SU-DHL-6 (cell line): ENCODE data around the gene DMD.
A peak's percentile ranks its signal among the peaks of the same experiment; 100 is the strongest.

Source experiments
- H2AFZ ChIP-seq: fragments of 200-600 bp; sonication (generic); 2 replicates; pipeline ENCODE4 v1.6.1; 2014; ENCODE audit warnings: low read depth, mild to moderate bottlenecking, moderate library complexity, mixed read lengths, antibody characterized with exemption, low read length; ENCODE audit not compliant: severe bottlenecking
- H3F3A ChIP-seq: fragments of 200-600 bp; shearing (Covaris generic); 2 replicates; pipeline ENCODE4 v1.6.0; 2016; ENCODE audit warnings: antibody characterized with exemption, mild to moderate bottlenecking; ENCODE audit not compliant: insufficient read depth
- H3K27ac ChIP-seq: fragments of 200-600 bp; sonication (generic); 2 replicates; pipeline ENCODE4 v1.5.1; 2016; ENCODE audit warnings: low read depth, mild to moderate bottlenecking, low read length, moderate library complexity, mixed read lengths
- H3K27me3 ChIP-seq: fragments of 200-600 bp; sonication (generic), shearing (Covaris generic); 2 replicates; pipeline ENCODE4 v1.6.0; 2014; ENCODE audit warnings: mild to moderate bottlenecking, low read length
- H3K36me3 ChIP-seq: fragments of 200-600 bp; sonication (generic); 2 replicates; pipeline ENCODE4 v1.6.1; 2014; ENCODE audit warnings: mild to moderate bottlenecking, low read length, mixed read lengths
- H3K4me2 ChIP-seq: fragments of 300-600, 200-600 bp; shearing (Covaris generic), sonication (generic); 2 replicates; pipeline ENCODE4 v1.6.0; 2014; ENCODE audit warnings: low read length, low read depth, mild to moderate bottlenecking; ENCODE audit not compliant: poor library complexity, severe bottlenecking
- H3K4me3 ChIP-seq: fragments of 200-600 bp; sonication (generic); 2 replicates; pipeline ENCODE4 v1.5.1; 2014; ENCODE audit warnings: antibody characterized with exemption, low read length, mild to moderate bottlenecking, mixed read lengths; ENCODE audit not compliant: insufficient read depth, poor library complexity, severe bottlenecking
- H3K79me2 ChIP-seq: fragments of 200-600 bp; sonication (generic); 2 replicates; pipeline ENCODE4 v1.6.1; 2014; ENCODE audit warnings: mild to moderate bottlenecking, low read length, moderate library complexity; ENCODE audit not compliant: insufficient read depth
- H3K9ac ChIP-seq: fragments of 200-600 bp; sonication (generic); 2 replicates; pipeline ENCODE4 v1.7.0; 2014; ENCODE audit warnings: mild to moderate bottlenecking, low read length
- H3K9me2 ChIP-seq: fragments of 200-600 bp; sonication (generic); replicated peaks from 2 replicates; pipeline ENCODE4 v1.6.1; 2014; ENCODE audit warnings: low read length; ENCODE audit not compliant: insufficient read depth
- H3K9me3 ChIP-seq: fragments of 200-600 bp; sonication (generic); 2 replicates; pipeline ENCODE4 v1.6.1; 2014; ENCODE audit warnings: low read length, mixed read lengths; ENCODE audit not compliant: insufficient read depth
- H4K20me1 ChIP-seq: fragments of 200-600 bp; sonication (generic); 2 replicates; pipeline ENCODE4 v1.6.1; 2014; ENCODE audit warnings: low read depth, mild to moderate bottlenecking, antibody characterized with exemption, low read length, moderate library complexity, mixed read lengths
- EZH2phosphoT487 ChIP-seq: fragments of 200-600 bp; sonication (generic), shearing (Covaris generic); conservative IDR thresholded peaks from 2 replicates; pipeline ENCODE4 v1.6.1; 2018; ENCODE audit warnings: mild to moderate bottlenecking, antibody characterized with exemption, low read length, moderate library complexity, mixed read lengths
- TF ChIP-seq, protein P1 (sequence below): fragments of 200-600 bp; sonication (generic); IDR thresholded peaks from one replicate; pipeline ENCODE4 v1.5.1; 2017; ENCODE audit warnings: antibody characterized with exemption, mild to moderate bottlenecking, low read length, moderate library complexity; ENCODE audit not compliant: insufficient read depth, poor library complexity, severe bottlenecking

DMD gene

DNA sequence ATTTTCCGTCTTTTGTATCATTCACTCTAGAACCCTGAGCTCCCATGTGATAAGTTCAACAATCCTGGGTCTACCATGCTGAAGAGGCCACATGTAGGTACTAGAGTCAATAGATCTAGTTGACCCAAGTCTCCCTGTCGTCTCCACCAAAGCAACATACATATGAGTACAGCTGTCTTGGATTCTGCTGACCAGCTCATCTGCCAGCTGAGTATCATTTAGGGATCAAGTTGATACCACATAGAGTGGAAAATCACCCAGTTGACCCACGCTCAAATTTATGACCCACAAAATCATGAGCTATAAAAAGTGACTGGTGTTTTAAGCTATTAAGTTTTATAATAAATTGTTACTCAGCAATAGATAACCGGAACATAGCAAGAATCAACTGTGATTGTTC lies 61.8 kb downstream of the DMD start:
- H3K4me2 ChIP-seq = no peak overlapping the region
- no peaks in the 10 kb centered on the region for H3K27me3 ChIP-seq
- no peaks in the 10 kb centered on the region for H3K9me2 ChIP-seq

DNA sequence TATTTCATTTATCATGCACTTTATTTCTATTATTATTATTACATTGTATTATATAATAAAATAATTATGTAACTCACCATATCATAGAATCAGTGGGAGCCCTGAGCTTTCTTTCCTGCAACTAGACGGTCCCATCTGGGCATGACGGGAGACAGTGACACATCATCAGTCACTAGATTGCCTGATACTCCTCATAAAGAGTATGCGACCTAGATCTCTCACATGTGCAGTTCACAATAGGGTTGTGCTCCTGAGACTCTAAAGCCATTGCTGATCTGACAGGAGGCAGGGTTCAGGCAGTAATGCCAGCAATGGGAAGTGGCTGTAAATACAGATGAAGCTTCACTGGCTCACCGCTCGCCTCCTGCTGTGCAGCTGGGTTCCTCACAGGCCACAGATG lies 62.3 kb downstream of the DMD start:
- H3F3A ChIP-seq = peaks cover 9% of the 10 kb centered on the region; the same call in 1 of the 2 replicates
- no peak overlapping the region for H2AFZ ChIP-seq
- H4K20me1 ChIP-seq = no peaks in the 10 kb centered on the region
- H3K4me2 ChIP-seq = no peak overlapping the region
- no peaks in the 10 kb centered on the region for H3K27me3 ChIP-seq
- H3K27ac ChIP-seq = no peak overlapping the region
- no peak overlapping the region for H3K4me3 ChIP-seq
- no peaks in the 10 kb centered on the region for H3K79me2 ChIP-seq
- H3K36me3 ChIP-seq = no peaks in the 10 kb centered on the region
- no peak overlapping the region for H3K9ac ChIP-seq
- no peaks in the 10 kb centered on the region for H3K9me2 ChIP-seq
- no peaks in the 10 kb centered on the region for H3K9me3 ChIP-seq
- no peak for TF ChIP-seq EZH2phosphoT487

More for the DNA sequence above, 61.8 kb downstream of the DMD start:
- no peak overlapping the region for H3K4me3 ChIP-seq
- no peaks in the 10 kb centered on the region for H3K9me3 ChIP-seq
- H3F3A ChIP-seq = peaks cover 6% of the 10 kb centered on the region; the same call in 1 of the 2 replicates
- no peak overlapping the region for H3K27ac ChIP-seq
- no peaks in the 10 kb centered on the region for H4K20me1 ChIP-seq
- no peaks in the 10 kb centered on the region for H3K36me3 ChIP-seq
- no peak overlapping the region for H2AFZ ChIP-seq
- no peak overlapping the region for H3K9ac ChIP-seq
- no peaks in the 10 kb centered on the region for H3K79me2 ChIP-seq
- TF ChIP-seq, protein P1, sequence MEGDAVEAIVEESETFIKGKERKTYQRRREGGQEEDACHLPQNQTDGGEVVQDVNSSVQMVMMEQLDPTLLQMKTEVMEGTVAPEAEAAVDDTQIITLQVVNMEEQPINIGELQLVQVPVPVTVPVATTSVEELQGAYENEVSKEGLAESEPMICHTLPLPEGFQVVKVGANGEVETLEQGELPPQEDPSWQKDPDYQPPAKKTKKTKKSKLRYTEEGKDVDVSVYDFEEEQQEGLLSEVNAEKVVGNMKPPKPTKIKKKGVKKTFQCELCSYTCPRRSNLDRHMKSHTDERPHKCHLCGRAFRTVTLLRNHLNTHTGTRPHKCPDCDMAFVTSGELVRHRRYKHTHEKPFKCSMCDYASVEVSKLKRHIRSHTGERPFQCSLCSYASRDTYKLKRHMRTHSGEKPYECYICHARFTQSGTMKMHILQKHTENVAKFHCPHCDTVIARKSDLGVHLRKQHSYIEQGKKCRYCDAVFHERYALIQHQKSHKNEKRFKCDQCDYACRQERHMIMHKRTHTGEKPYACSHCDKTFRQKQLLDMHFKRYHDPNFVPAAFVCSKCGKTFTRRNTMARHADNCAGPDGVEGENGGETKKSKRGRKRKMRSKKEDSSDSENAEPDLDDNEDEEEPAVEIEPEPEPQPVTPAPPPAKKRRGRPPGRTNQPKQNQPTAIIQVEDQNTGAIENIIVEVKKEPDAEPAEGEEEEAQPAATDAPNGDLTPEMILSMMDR = no peak
- no peak for TF ChIP-seq EZH2phosphoT487

- no peak for TF ChIP-seq EZH2phosphoT487
- TF ChIP-seq, protein P1 = no peak
- peak overlapping the region; percentile 54 for H3K4me2 ChIP-seq
- H3K9me2 ChIP-seq = no peaks in the 10 kb centered on the region
- H3F3A ChIP-seq = peaks cover 56% of the 10 kb centered on the region
- H3K27ac ChIP-seq = peak overlapping the region; percentile 100
- no peak overlapping the region for H2AFZ ChIP-seq
- H3K4me3 ChIP-seq = no peak overlapping the region
- no peaks in the 10 kb centered on the region for H3K27me3 ChIP-seq
- no peak overlapping the region for H3K9ac ChIP-seq
- no peaks in the 10 kb centered on the region for H3K36me3 ChIP-seq
- no peaks in the 10 kb centered on the region for H3K9me3 ChIP-seq
- peaks cover 21% of the 10 kb centered on the region; the same call in 1 of the 2 replicates for H3K79me2 ChIP-seq
- no peaks in the 10 kb centered on the region for H4K20me1 ChIP-seq
Measured at GRCh38 chrX:33142331-33142730, 69.0 kb downstream of the DMD start.

GRCh38 chrX:33138677-33139249 lies 72.6 kb downstream of the DMD start:
- H3K4me3 ChIP-seq = peak overlapping the region; percentile 39
- TF ChIP-seq, protein P1 = no peak
- TF ChIP-seq EZH2phosphoT487 = no peak
- H3K79me2 ChIP-seq = peaks cover 21% of the 10 kb centered on the region; the same call in 1 of the 2 replicates
- H3K4me2 ChIP-seq = peak overlapping the region; percentile 87
- H3K9ac ChIP-seq = peak overlapping the region; percentile 78
- no peaks in the 10 kb centered on the region for H4K20me1 ChIP-seq
- peak overlapping the region; percentile 100 for H3K27ac ChIP-seq
- no peaks in the 10 kb centered on the region for H3K9me2 ChIP-seq
- peaks cover 70% of the 10 kb centered on the region for H3F3A ChIP-seq
- no peaks in the 10 kb centered on the region for H3K27me3 ChIP-seq
- no peaks in the 10 kb centered on the region for H3K9me3 ChIP-seq
- H2AFZ ChIP-seq = no peak overlapping the region
- no peaks in the 10 kb centered on the region for H3K36me3 ChIP-seq
